Skeletal muscle satellite cell (primary cell): ENCODE results near the gene NAT16.

Experiments used
- H3K27me3 ChIP-seq: 2 replicates; pipeline ENCODE4 v1.7.0; 2013; ENCODE audit warnings: low read length; ENCODE audit not compliant: control insufficient read depth, insufficient read depth
- H3K36me3 ChIP-seq: 2 replicates; pipeline ENCODE4 v1.7.0; 2013; ENCODE audit warnings: mild to moderate bottlenecking, control low read depth, low read length; ENCODE audit not compliant: insufficient read depth
- H3K4me1 ChIP-seq: 2 replicates; pipeline ENCODE4 v1.7.0; 2013; ENCODE audit warnings: low read length; ENCODE audit not compliant: control insufficient read depth, insufficient read depth
- H3K4me2 ChIP-seq: 2 replicates; pipeline ENCODE4 v1.7.0; 2013; ENCODE audit warnings: mild to moderate bottlenecking, low read length
- H3K4me3 ChIP-seq: 2 replicates; pipeline ENCODE4 v1.7.0; 2013; ENCODE audit warnings: low read length
- H3K9ac ChIP-seq: 2 replicates; pipeline ENCODE4 v1.7.0; 2013; ENCODE audit warnings: mild to moderate bottlenecking, low read depth, low read length, moderate library complexity
- H3K9me3 ChIP-seq: replicated peaks from 2 replicates; pipeline ENCODE4 v1.7.0; 2013; ENCODE audit warnings: mild to moderate bottlenecking, control low read depth, low read length

NAT16 gene

GRCh38 chr7:101177644-101178043, 2.4 kb downstream of the NAT16 start:
- no peaks in the 10 kb centered on the region for H3K9me3 ChIP-seq
- peaks cover 16% of the 10 kb centered on the region for H3K4me1 ChIP-seq
- no peak overlapping the region for H3K9ac ChIP-seq
- peaks cover 73% of the 10 kb centered on the region for H3K27me3 ChIP-seq
- no peak overlapping the region for H3K4me2 ChIP-seq
- no peaks in the 10 kb centered on the region for H3K36me3 ChIP-seq
- no peak overlapping the region for H3K4me3 ChIP-seq

GRCh38 chr7:101175664-101176063, 4.4 kb downstream of the NAT16 start:
- Histone ChIP-seq H3K9ac (no peak overlapping the region), H3K4me1 (peaks cover 33% of the 10 kb centered on the region), H3K4me3 (no peak overlapping the region), H3K36me3 (no peaks in the 10 kb centered on the region), H3K9me3 (no peaks in the 10 kb centered on the region), H3K27me3 (peaks cover 84% of the 10 kb centered on the region), H3K4me2 (no peak overlapping the region)

- Histone ChIP-seq H3K27me3 (peaks cover 85% of the 10 kb centered on the region), H3K4me2 (no peak overlapping the region), H3K9ac (no peak overlapping the region), H3K9me3 (no peaks in the 10 kb centered on the region), H3K4me3 (no peak overlapping the region), H3K36me3 (no peaks in the 10 kb centered on the region), H3K4me1 (peaks cover 41% of the 10 kb centered on the region)
These were observed 5.7 kb downstream of the NAT16 start for GRCh38 chr7:101174322-101174854.

GRCh38 chr7:101173752-101174244, 6.3 kb downstream of the NAT16 start:
- H3K36me3 ChIP-seq: no peaks in the 10 kb centered on the region
- H3K9ac ChIP-seq: no peak overlapping the region
- H3K4me2 ChIP-seq: peak overlapping the region; percentile 87
- peaks cover 81% of the 10 kb centered on the region for H3K27me3 ChIP-seq
- peak overlapping the region; percentile 63 for H3K4me3 ChIP-seq
- H3K4me1 ChIP-seq: peaks cover 47% of the 10 kb centered on the region
- no peaks in the 10 kb centered on the region for H3K9me3 ChIP-seq

- peak overlapping the region; percentile 34 for H3K9ac ChIP-seq
- peaks cover 83% of the 10 kb centered on the region for H3K27me3 ChIP-seq
- H3K4me2 ChIP-seq: peak overlapping the region; percentile 87
- H3K36me3 ChIP-seq: no peaks in the 10 kb centered on the region
- H3K4me1 ChIP-seq: peaks cover 54% of the 10 kb centered on the region
- H3K4me3 ChIP-seq: peak overlapping the region; percentile 63
- no peaks in the 10 kb centered on the region for H3K9me3 ChIP-seq
These were observed 7.0 kb downstream of the NAT16 start for GRCh38 chr7:101172854-101173751.

GRCh38 chr7:101172005-101172853, 7.9 kb downstream of the NAT16 start:
- peaks cover 56% of the 10 kb centered on the region for H3K4me1 ChIP-seq
- H3K9ac ChIP-seq: no peak overlapping the region
- H3K27me3 ChIP-seq: peaks cover 82% of the 10 kb centered on the region
- H3K4me2 ChIP-seq: peak overlapping the region; percentile 87
- H3K4me3 ChIP-seq: no peak overlapping the region
- H3K36me3 ChIP-seq: no peaks in the 10 kb centered on the region
- no peaks in the 10 kb centered on the region for H3K9me3 ChIP-seq

GRCh38 chr7:101171442-101171837, 8.7 kb downstream of the NAT16 start:
- Histone ChIP-seq H3K4me2 (no peak overlapping the region), H3K36me3 (no peaks in the 10 kb centered on the region), H3K9me3 (no peaks in the 10 kb centered on the region), H3K27me3 (peaks cover 79% of the 10 kb centered on the region), H3K9ac (no peak overlapping the region), H3K4me3 (no peak overlapping the region), H3K4me1 (peaks cover 62% of the 10 kb centered on the region)

GRCh38 chr7:101170617-101171441, 9.3 kb downstream of the NAT16 start:
- H3K4me1 ChIP-seq: peaks cover 67% of the 10 kb centered on the region

GRCh38 chr7:101169838-101170551, 10.1 kb downstream of the NAT16 start:
- Histone ChIP-seq H3K9me3 (no peaks in the 10 kb centered on the region), H3K36me3 (no peaks in the 10 kb centered on the region), H3K9ac (no peak overlapping the region), H3K4me1 (peaks cover 73% of the 10 kb centered on the region), H3K27me3 (peaks cover 77% of the 10 kb centered on the region), H3K4me3 (peak overlapping the region; percentile 27), H3K4me2 (peak overlapping the region; percentile 67)

More at GRCh38 chr7:101170617-101171441, 9.3 kb downstream of the NAT16 start:
- H3K9me3 ChIP-seq: no peaks in the 10 kb centered on the region
- no peak overlapping the region for H3K9ac ChIP-seq
- H3K27me3 ChIP-seq: peaks cover 79% of the 10 kb centered on the region
- H3K4me3 ChIP-seq: no peak overlapping the region
- no peaks in the 10 kb centered on the region for H3K36me3 ChIP-seq
- no peak overlapping the region for H3K4me2 ChIP-seq

- Histone ChIP-seq H3K4me1 (peaks cover 79% of the 10 kb centered on the region), H3K9ac (no peak overlapping the region), H3K9me3 (no peaks in the 10 kb centered on the region), H3K4me3 (peak overlapping the region; percentile 27), H3K36me3 (no peaks in the 10 kb centered on the region), H3K4me2 (peak overlapping the region; percentile 67), H3K27me3 (peaks cover 76% of the 10 kb centered on the region)
These were observed 10.8 kb downstream of the NAT16 start for GRCh38 chr7:101169110-101169837.
